ENCODE data around the gene C12orf43.

The C12orf43 gene

GRCh38 chr12:121009741-121010140, 6.5 kb downstream of the C12orf43 start:
- DNase-seq (ENCODE audit: low read depth in 1 of 2, low spot score in 1 of 2) = peak in 1 of 2 experiments; percentile 34
- TF ChIP-seq SPI1 (IDR thresholded peaks at IDR 0.05; ENCODE audit: borderline replicate concordance, low read depth) (no peak), CTCF (IDR thresholded peaks at IDR 0.05; ENCODE audit: insufficient read depth, low read length) (peak; percentile 18), POLR2AphosphoS5 (IDR thresholded peaks at IDR 0.05; ENCODE audit: low read depth) (no peak), REST (IDR thresholded peaks at IDR 0.05; ENCODE audit: insufficient replicate concordance, low read depth) (no peak)
- no peaks in the 10 kb centered on the region for H3K27me3 ChIP-seq (ENCODE audit: insufficient read depth, poor library complexity, severe bottlenecking)
- H3K27ac ChIP-seq (replicated peaks) = no peak overlapping the region
- no peak overlapping the region for H3K4me3 ChIP-seq (replicated peaks; ENCODE audit: insufficient read depth, low read length)

DNA sequence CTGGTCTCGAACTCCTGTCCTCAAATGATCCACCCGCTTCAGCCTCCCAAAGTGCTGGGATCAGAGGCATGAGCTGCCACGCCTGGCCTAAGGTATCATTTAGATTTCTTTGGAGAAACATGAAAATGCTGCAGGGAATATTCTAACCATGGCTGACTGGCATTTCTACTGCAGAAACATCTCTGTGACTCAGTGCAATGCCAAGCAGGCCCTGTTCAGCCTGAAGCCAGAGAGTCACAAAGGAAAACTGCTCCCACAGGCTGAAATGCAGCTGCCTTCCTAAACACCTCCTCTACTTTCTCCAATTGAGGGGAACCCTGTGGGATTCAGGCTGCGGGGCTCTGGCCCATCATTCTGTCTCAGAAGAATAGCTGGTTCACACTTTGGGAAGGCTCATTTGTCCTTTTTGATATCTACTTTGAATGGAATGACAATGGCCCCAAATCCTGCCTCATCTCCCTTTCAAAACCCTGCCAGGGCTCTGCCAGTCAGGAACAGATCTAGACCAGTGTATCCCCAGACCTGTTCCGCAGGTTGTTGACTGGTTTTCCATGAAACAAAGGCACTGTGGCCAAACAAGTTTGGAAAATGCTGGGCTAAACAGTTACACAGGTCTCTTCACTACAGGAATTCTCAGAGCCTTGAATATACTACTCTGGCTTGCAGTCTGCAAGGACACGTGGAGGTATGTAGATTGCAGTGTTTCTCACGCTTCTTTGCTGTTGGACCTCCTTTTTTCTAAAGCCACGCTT, 7.8 kb downstream of the C12orf43 start:
- TF ChIP-seq CTCF (IDR thresholded peaks at IDR 0.05; ENCODE audit: insufficient read depth, low read length) (no peak), GABPA (IDR thresholded peaks at IDR 0.05; ENCODE audit: low read depth) (no peak), SPI1 (IDR thresholded peaks at IDR 0.05; ENCODE audit: borderline replicate concordance, low read depth) (no peak)
- Histone ChIP-seq H3K4me3 (replicated peaks; ENCODE audit: insufficient read depth, low read length) (no peak overlapping the region), H3K27ac (replicated peaks) (no peak overlapping the region), H3K27me3 (ENCODE audit: insufficient read depth, poor library complexity, severe bottlenecking) (no peaks in the 10 kb centered on the region)
- DNase-seq (ENCODE audit: low read depth in 1 of 2, low spot score in 1 of 2) = no peak

DNA sequence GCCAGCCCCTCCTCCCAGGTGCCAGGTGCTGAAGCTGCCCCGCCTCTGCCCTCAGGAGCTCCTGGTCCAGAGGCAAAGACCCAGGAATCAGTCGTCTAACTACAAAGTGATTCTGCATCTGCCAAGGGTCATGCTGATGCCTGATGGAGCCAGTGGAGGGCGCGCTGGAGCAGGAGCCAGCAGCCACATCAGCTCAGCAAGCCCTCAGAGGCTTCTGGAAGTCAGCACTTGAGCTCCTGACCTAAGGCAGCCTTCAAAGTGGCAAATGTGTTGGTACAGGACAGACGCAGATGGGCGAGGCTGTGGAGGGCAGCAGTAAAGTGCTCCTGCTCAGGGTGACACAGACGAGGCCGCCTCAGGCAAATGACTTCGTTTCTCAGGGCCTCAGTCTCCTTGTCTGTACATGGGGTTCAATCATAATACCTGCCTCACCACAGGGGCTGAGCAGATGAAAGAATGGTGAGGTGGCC, 10.9 kb downstream of the C12orf43 start:
- Histone ChIP-seq H3K4me3 (replicated peaks; ENCODE audit: insufficient read depth, low read length) (no peak overlapping the region), H3K27ac (replicated peaks) (no peak overlapping the region), H3K27me3 (ENCODE audit: insufficient read depth, poor library complexity, severe bottlenecking) (no peaks in the 10 kb centered on the region)
- peak in 1 of 2 experiments; percentile 57 for DNase-seq (ENCODE audit: low read depth in 1 of 2, low spot score in 1 of 2)
- TF ChIP-seq POLR2AphosphoS5 (IDR thresholded peaks at IDR 0.05; ENCODE audit: low read depth) (no peak), CTCF (IDR thresholded peaks at IDR 0.05; ENCODE audit: insufficient read depth, low read length) (peak; percentile 61)

DNA sequence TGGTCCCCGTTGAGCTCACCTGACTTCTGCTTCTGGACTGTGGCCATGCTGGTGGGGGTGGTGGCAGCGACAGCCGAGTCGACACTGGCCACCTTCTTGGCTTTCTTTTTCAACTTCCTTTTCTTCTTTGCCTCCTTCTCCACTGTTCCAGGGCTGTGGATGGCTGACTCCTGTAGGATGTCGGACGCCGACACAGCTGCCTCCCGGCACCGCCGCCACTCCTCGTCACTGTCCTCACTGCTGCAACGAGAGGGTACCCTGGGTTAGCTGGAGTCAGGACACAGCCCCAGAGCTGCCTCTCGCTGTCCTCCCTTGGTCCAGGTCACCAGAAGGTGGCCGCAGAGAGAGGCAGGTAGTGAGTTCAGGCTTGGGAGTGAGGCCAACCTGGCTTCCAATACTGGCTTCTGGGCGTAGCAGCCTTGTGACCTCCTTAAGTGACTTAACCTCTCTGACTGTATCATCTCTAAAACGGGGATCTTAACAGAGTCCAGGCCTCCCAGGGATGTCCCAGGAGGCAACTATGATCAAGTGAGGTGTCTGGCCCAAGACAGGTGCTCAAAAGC, 12.0 kb downstream of the C12orf43 start:
- Histone ChIP-seq H3K27ac (replicated peaks) (no peak overlapping the region), H3K4me3 (replicated peaks; ENCODE audit: insufficient read depth, low read length) (no peak overlapping the region), H3K27me3 (ENCODE audit: insufficient read depth, poor library complexity, severe bottlenecking) (no peaks in the 10 kb centered on the region)
- no peak for DNase-seq (ENCODE audit: low read depth in 1 of 2, low spot score in 1 of 2)
- TF ChIP-seq POLR2AphosphoS5 (IDR thresholded peaks at IDR 0.05; ENCODE audit: low read depth) (no peak), SPI1 (IDR thresholded peaks at IDR 0.05; ENCODE audit: borderline replicate concordance, low read depth) (no peak), GABPA (IDR thresholded peaks at IDR 0.05; ENCODE audit: low read depth) (no peak), CTCF (IDR thresholded peaks at IDR 0.05; ENCODE audit: insufficient read depth, low read length) (no peak), REST (IDR thresholded peaks at IDR 0.05; ENCODE audit: insufficient replicate concordance, low read depth) (no peak)

Measured in HL-60 (cell line).